Pancreas (tissue), 10 donors: ENCODE results near the gene NUSAP1. TPM values are rescaled to one million over a fixed set of nuclear protein-coding genes. Genes with fewer than 3 reads are reported as not detected.
A peak's percentile ranks its signal among the peaks of the same experiment; 100 is the strongest.
"Not testable (repeated sequence)": the region's sequence is repeated elsewhere in the genome, so short reads cannot be mapped to it uniquely, and the experiment has no call there.

Experiments used
- ATAC-seq, 4 donors: fragments of 200-7000 bp; cut with Tn5 transposase; one replicate each; pipeline versions ENCODE4 v1.8.0 to v1.9.1; 2020; ENCODE audit warnings: mild to moderate bottlenecking in 4 of 4, moderate library complexity in 4 of 4
- DNase-seq, 6 donors: peaks; one replicate each; pipeline ENCODE4 v3.0.0-alpha.2; 2020
- FAIRE-seq: peaks from 2 replicates; lab custom pipeline; 2012; peaks lifted over from hg19 to GRCh38; lab: Jason Lieb, UNC
- H3K27ac ChIP-seq, 4 donors: fragments of 200-600 bp; sonication (generic); 1 replicate in 3 of 4; 2 replicates in 1 of 4; pipeline versions ENCODE4 v1.5.0 to v1.8.0; 2020
- H3K27me3 ChIP-seq, 4 donors: fragments of 200-600 bp; one replicate each; pipeline ENCODE4 v1.8.0; 2021
- H3K36me3 ChIP-seq, 3 donors: fragments of 200-600 bp; sonication (generic) in 1 of 3; one replicate each; pipeline versions ENCODE4 v1.5.0 to v1.8.0; 2020 to 2021
- H3K4me1 ChIP-seq, 3 donors: fragments of 200-600 bp; one replicate each; pipeline ENCODE4 v1.8.0; 2021
- H3K4me3 ChIP-seq, 4 donors: fragments of 200-600 bp; sonication (generic) in 2 of 4; one replicate each; pipeline versions ENCODE4 v1.5.0 to v1.8.0; 2020 to 2021
- H3K9me3 ChIP-seq, 4 donors: fragments of 200-600 bp; one replicate each; pipeline ENCODE4 v1.8.0; 2021
- WGBS, 2 donors: extraction: QIAGEN DNeasy Blood & Tissue Kit; methylation state at CpG; one replicate each; pipeline ENCODE4 v1.1.7; 2013; 5-methylcytosine and 5-hydroxymethylcytosine counted together
- intact Hi-C, 3 donors: fragments of 100-400 bp; cut with DNase I; formaldehyde crosslinking; loops; one replicate each; pipeline versions ENCODE4 v1.11.1 to v1.14.2; 2022
- polyA plus RNA-seq, 2 donors: library from polyadenylated mRNA; stranded (reverse); fragments of 200-250 nt; gene quantifications; one replicate each; pipeline ENCODE4 v1.2.3, GENCODE V29; 2013
- total RNA-seq, 6 donors: library from RNA; stranded (reverse); fragmentation: NEBNext Ultra II Directional in 4 of 6; extraction: Animal tissue kit (Norgen Biotek cat#: 25700) in 4 of 6; gene quantifications; one replicate each; pipeline versions ENCODE4 v1.2.1 to v1.2.4, GENCODE V29; 2021 to 2023
- TF ChIP-seq, protein P1 (sequence below), 4 donors: fragments of 200-600 bp; sonication (generic) in 3 of 4; IDR thresholded peaks; one replicate each; pipeline versions ENCODE4 v1.5.0 to v1.8.0; 2021; ENCODE audit warnings: antibody characterized with exemption in 4 of 4
- donor health status: healthy with polysubstance abuse.
- donor health status: DM: no; HTN: no; CAD: no; lungs with moderate emphysema.
- donor health status: DM: no; HTN: no; CAD: no.
- donor health status: control.
- donor health status: control.
- donor health status: Bipolar disorder and iron deficiency.
- donor health status: DM: yes; HTN: yes; CAD: no.
- donor health status: DM: no; HTN: no; CAD: no.
- donor health status: DM: no; HTN: no; CAD: no.
- donor health status: DM: yes; HTN: yes; CAD: no.

The NUSAP1 gene
- total and polyA plus RNA-seq, 8 donors = 0.37 to 5.6 (median 1.2) TPM

DNA sequence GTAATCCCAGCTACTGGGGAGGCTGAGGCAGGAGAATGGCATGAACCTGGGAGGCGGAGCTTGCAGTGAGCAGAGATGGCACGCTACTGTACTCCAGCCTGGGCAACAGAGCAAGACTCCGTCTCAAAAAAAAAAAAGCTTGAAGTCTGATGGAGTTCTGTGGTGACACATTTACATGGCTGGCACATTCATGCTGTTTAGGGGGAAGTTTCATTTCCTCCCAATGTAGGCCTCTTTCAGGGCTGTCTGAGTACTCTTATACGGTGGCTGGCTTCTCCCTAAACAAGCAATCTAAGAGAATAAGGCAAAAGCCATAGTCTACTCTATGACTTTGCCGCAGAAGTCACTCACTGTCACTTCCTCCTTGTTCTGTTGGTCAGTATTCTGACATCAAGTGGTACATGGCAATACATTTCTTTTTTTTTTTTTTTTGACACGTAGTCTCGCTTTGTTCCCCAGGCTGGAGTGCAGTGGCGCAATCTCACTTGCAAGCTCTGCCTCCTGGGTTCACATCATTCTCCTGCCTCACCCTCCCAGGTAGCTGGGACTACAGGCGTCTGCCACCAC lies 41.5 kb upstream of the NUSAP1 start:
- intact Hi-C loops = no loop called here
- Histone ChIP-seq H3K4me1 (peaks cover 0 to 5% (median 0%) of the 10 kb centered on the region in 3 donors), H3K27ac (no peak overlapping the region), H3K4me3 (no peak overlapping the region), H3K36me3 (peaks cover 4 to 26% (median 16%) of the 10 kb centered on the region in 3 donors), H3K27me3 (no peaks in the 10 kb centered on the region), H3K9me3 (no peaks in the 10 kb centered on the region)
- peak in 1 of 6 donors; percentile 5 for DNase-seq
- TF ChIP-seq, protein P1, sequence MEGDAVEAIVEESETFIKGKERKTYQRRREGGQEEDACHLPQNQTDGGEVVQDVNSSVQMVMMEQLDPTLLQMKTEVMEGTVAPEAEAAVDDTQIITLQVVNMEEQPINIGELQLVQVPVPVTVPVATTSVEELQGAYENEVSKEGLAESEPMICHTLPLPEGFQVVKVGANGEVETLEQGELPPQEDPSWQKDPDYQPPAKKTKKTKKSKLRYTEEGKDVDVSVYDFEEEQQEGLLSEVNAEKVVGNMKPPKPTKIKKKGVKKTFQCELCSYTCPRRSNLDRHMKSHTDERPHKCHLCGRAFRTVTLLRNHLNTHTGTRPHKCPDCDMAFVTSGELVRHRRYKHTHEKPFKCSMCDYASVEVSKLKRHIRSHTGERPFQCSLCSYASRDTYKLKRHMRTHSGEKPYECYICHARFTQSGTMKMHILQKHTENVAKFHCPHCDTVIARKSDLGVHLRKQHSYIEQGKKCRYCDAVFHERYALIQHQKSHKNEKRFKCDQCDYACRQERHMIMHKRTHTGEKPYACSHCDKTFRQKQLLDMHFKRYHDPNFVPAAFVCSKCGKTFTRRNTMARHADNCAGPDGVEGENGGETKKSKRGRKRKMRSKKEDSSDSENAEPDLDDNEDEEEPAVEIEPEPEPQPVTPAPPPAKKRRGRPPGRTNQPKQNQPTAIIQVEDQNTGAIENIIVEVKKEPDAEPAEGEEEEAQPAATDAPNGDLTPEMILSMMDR (IDR thresholded peaks at IDR 0.05) = no peak
- no peak for FAIRE-seq
- 94 to 97% methylated on average over 9 of the region's 9 CpGs for WGBS, 2 donors
- peak in 3 of 4 donors; percentile 32 to 72 (median 45) for ATAC-seq

DNA sequence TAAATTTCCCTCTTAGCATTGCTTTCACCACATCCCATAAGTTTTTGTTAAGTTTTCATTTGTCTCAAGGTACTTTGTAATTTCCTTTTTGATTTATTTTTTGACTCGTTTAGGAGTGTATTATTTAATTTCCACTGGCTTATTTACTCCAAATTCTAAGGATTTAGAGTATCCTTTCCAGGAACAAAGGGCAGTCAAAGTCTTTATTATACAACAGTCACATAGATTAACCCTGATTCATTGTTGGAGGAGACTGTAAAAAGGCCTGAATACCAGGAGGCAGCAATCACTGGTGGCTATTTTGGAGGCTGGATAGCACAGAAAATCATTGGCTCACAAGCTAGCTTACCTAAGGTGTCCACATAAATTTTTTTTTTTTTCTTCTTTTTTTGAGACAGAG lies 40.2 kb upstream of the NUSAP1 start:
- DNase-seq (no peak), ATAC-seq (no peak), FAIRE-seq (no peak)
- Histone ChIP-seq H3K4me1 (no peaks in the 10 kb centered on the region), H3K4me3 (no peak overlapping the region), H3K27me3 (no peaks in the 10 kb centered on the region), H3K9me3 (no peaks in the 10 kb centered on the region), H3K36me3 (peaks cover under 1 to 14% (median 2%) of the 10 kb centered on the region in 3 donors), H3K27ac (no peak overlapping the region)
- 72 to 76% methylated on average over 1 of the region's 1 CpG for WGBS, 2 donors
- intact Hi-C loops = no loop called here
- TF ChIP-seq, protein P1 (IDR thresholded peaks at IDR 0.05) = no peak

DNA sequence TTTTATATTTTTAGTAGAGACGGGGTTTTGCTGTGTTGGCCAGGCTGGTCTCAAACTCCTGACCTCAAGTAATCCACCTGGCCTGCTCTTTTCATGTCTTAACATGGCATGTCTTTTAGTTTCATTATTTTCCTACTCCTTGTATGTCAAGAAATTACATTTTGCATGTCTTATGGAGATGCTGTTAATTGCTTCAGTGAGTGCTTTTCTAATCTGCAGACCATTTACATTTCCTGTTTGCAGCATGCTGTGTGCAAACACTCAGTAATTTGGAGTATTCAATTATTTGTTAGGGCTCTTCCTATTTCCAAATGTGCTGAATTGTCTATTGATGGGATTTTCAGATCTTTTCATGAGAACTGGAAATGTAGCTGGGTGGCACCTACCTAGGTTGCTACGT lies 31.5 kb upstream of the NUSAP1 start:
- 97 to 100% methylated on average over 2 of the region's 2 CpGs for WGBS, 2 donors
- H3K9me3 ChIP-seq, ATAC-seq, H3K27me3 ChIP-seq, intact Hi-C loops, FAIRE-seq, DNase-seq, H3K4me1 ChIP-seq, H3K27ac ChIP-seq, H3K4me3 ChIP-seq: not testable (repeated sequence)
- peaks cover 0 to 25% (median 17%) of the 10 kb centered on the region in 3 donors for H3K36me3 ChIP-seq

DNA sequence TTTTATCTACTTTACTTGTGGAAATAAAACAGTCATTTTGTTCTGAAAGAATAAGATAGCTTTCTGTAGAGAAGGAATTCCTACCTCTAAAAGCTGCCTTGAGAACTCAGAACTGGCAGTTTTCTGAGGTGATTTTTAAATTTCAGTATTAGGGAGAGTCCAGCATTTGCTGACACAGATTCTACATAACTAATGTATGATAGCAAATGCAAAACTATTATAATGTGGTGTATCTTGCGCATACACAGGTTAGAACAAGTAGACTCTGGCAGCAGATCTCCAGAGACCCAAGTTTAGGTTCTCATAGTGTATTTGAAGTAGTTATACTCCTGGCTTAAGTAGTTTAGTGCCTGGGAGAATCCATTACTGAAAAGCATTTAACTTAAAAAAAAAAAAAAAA lies 31.1 kb upstream of the NUSAP1 start:
- FAIRE-seq (no peak), ATAC-seq (no peak), DNase-seq (no peak)
- H3K9me3 ChIP-seq = no peaks in the 10 kb centered on the region
- no peaks in the 10 kb centered on the region for H3K27me3 ChIP-seq
- no peaks in the 10 kb centered on the region for H3K4me1 ChIP-seq
- H3K27ac ChIP-seq = no peak overlapping the region
- intact Hi-C loops = no loop called here
- H3K4me3 ChIP-seq = no peak overlapping the region
- 98 to 100% methylated on average over 1 of the region's 1 CpG for WGBS, 2 donors
- peaks cover 0 to 25% (median 17%) of the 10 kb centered on the region in 3 donors for H3K36me3 ChIP-seq
- TF ChIP-seq, protein P1 (IDR thresholded peaks at IDR 0.05) = no peak

DNA sequence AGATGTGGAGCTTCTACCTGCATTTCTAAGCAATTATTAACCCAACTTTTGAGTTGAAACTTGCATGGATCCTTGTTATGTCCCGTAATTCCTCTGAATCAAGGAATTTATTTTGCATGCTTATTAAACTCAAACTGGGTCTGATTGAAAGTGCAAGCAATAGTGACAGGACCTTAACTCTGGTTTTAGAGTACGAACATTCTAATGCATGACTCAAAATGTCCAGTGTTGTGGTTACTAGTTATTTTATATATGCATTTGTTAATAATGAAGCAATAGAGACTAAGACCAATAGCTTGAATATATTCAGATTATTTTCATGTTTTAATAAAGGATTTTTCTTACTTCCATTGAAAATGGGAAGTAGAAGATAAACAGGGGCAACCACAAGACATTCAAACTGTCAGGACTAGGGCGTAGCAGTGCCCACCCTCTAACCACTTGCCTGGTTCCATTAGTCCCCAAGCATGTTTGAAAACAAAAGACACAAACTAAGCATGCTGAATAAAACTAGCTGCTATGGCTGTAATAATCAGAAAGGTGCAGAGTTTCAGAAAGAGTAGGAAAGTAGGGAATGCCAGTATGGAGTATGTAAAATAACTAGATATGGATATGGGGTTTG lies 28.4 kb upstream of the NUSAP1 start:
- Histone ChIP-seq H3K27me3 (no peaks in the 10 kb centered on the region), H3K36me3 (peaks cover 0 to 9% (median 2%) of the 10 kb centered on the region in 3 donors), H3K4me3 (no peak overlapping the region), H3K9me3 (no peaks in the 10 kb centered on the region), H3K4me1 (no peaks in the 10 kb centered on the region), H3K27ac (no peak overlapping the region)
- TF ChIP-seq, protein P1 (IDR thresholded peaks at IDR 0.05) = no peak
- ATAC-seq (no peak), FAIRE-seq (no peak), DNase-seq (no peak)
- intact Hi-C loops = no loop called here
- 83 to 88% methylated on average over 3 of the region's 3 CpGs for WGBS, 2 donors
